Breast epithelium (tissue), 4 donors: ENCODE measurements around the gene CXorf38. TPM values are rescaled to one million over a fixed set of nuclear protein-coding genes. Genes with fewer than 3 reads are reported as not detected.

Experiments used
- DNase-seq, 2 donors: peaks; one replicate each; pipeline ENCODE4 v3.0.0-alpha.2; 2019; ENCODE audit warnings: low spot score in 2 of 2
- H3K27ac ChIP-seq, 2 donors: fragments of 200-600 bp; sonication (generic) in 1 of 2; one replicate each; pipeline ENCODE4 v1.5.1; 2016 to 2019; ENCODE audit warnings: mild to moderate bottlenecking in 1 of 2
- H3K27me3 ChIP-seq, 2 donors: fragments of 200-600 bp; sonication (generic) in 1 of 2; one replicate each; pipeline versions ENCODE4 v1.5.1 to v1.6.0; 2017 to 2019; ENCODE audit warnings: control low read depth in 1 of 2, mild to moderate bottlenecking in 1 of 2
- H3K36me3 ChIP-seq: fragments of 200-600 bp; one replicate; pipeline ENCODE4 v1.5.1; 2019
- H3K4me1 ChIP-seq, 2 donors: fragments of 200-600 bp; sonication (generic); one replicate each; pipeline ENCODE4 v1.5.1; 2016 to 2019; ENCODE audit warnings: control low read depth in 1 of 2
- H3K4me3 ChIP-seq, 3 donors: fragments of 200-600 bp; sonication (generic); 1 replicate in 2 of 3; 2 replicates in 1 of 3; pipeline ENCODE4 v1.5.1; 2016 to 2019; ENCODE audit warnings: mild to moderate bottlenecking in 3 of 3, moderate library complexity in 2 of 3
- H3K9me3 ChIP-seq, 2 donors: fragments of 200-600 bp; sonication (generic) in 1 of 2; one replicate each; pipeline ENCODE4 v1.5.1; 2016 to 2019; ENCODE audit warnings: control low read depth in 1 of 2
- POLR2A ChIP-seq: fragments of 450-650 bp; IDR thresholded peaks from one replicate; pipeline ENCODE4 v1.6.1; 2016; ENCODE audit warnings: antibody characterized with exemption, mild to moderate bottlenecking, moderate library complexity
- POLR2AphosphoS5 ChIP-seq, 3 donors: sonication (generic); formaldehyde crosslinking; IDR thresholded peaks; one replicate each; pipeline ENCODE4 v1.6.1; 2017; ENCODE audit warnings: antibody characterized with exemption in 3 of 3
- intact Hi-C: fragments of 100-400 bp; cut with DNase I; formaldehyde crosslinking; loops from one replicate; pipeline ENCODE4 v1.15.1; 2023; ENCODE audit warnings: low total_unique reads
- total RNA-seq, 3 donors: library from RNA; depleted of rRNA; stranded (reverse); fragments of >200 nt; gene quantifications; one replicate each; pipeline ENCODE4 v1.1.0, GENCODE V29; 2016
- TF ChIP-seq, protein P1 (sequence below), 3 donors: fragments of 450-650 bp; IDR thresholded peaks; one replicate each; pipeline ENCODE4 v1.5.1; 2016 to 2017; ENCODE audit warnings: antibody characterized with exemption in 3 of 3, mild to moderate bottlenecking in 3 of 3, moderate library complexity in 3 of 3

The CXorf38 gene
- total RNA-seq, 3 donors from 2014 or later = 16.7 to 23.9 (median 16.8) TPM

DNA sequence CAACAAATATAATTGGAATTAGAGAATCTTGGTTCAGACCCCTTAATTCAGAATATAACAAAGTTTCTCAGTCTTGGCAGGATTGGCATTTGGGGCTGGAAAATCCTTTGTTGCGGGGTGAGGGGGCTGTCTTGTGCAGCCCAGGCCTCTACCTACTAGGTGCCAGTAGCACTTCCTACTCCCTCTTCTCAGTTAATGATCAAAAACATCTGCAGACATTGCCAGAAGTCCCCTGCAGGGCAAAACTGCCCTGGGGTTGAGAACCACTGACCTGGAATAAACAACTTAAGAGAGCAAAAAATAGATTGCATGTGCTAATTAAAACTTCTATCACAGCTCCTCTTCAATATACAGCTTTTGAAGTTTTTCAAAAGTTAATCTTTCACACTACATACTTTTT lies 36.7 kb upstream of the CXorf38 start:
- no peaks in the 10 kb centered on the region for H3K9me3 ChIP-seq
- intact Hi-C loops = loop anchor here (2.0 kb wide), 1 partner anchor 19 kb away; no protein-coding TSS in a partner anchor
- H3K4me3 ChIP-seq = no peak overlapping the region
- H3K4me1 ChIP-seq = no peaks in the 10 kb centered on the region
- no peaks in the 10 kb centered on the region for H3K36me3 ChIP-seq
- H3K27me3 ChIP-seq = peaks cover 0 to 14% of the 10 kb centered on the region in 2 donors
- TF ChIP-seq, protein P1, sequence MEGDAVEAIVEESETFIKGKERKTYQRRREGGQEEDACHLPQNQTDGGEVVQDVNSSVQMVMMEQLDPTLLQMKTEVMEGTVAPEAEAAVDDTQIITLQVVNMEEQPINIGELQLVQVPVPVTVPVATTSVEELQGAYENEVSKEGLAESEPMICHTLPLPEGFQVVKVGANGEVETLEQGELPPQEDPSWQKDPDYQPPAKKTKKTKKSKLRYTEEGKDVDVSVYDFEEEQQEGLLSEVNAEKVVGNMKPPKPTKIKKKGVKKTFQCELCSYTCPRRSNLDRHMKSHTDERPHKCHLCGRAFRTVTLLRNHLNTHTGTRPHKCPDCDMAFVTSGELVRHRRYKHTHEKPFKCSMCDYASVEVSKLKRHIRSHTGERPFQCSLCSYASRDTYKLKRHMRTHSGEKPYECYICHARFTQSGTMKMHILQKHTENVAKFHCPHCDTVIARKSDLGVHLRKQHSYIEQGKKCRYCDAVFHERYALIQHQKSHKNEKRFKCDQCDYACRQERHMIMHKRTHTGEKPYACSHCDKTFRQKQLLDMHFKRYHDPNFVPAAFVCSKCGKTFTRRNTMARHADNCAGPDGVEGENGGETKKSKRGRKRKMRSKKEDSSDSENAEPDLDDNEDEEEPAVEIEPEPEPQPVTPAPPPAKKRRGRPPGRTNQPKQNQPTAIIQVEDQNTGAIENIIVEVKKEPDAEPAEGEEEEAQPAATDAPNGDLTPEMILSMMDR (IDR thresholded peaks at IDR 0.05) = no peak
- TF ChIP-seq POLR2AphosphoS5 (IDR thresholded peaks at IDR 0.05) = no peak
- no peak for TF ChIP-seq POLR2A
- no peak for DNase-seq
- no peak overlapping the region for H3K27ac ChIP-seq

- no peak overlapping the region for H3K4me3 ChIP-seq
- no peaks in the 10 kb centered on the region for H3K4me1 ChIP-seq
- no peaks in the 10 kb centered on the region for H3K36me3 ChIP-seq
- H3K27me3 ChIP-seq = peaks cover 0 to 13% of the 10 kb centered on the region in 2 donors
- no peak for DNase-seq
- H3K9me3 ChIP-seq = no peaks in the 10 kb centered on the region
- no peak overlapping the region for H3K27ac ChIP-seq
- intact Hi-C loops = no loop called here
- no peak for TF ChIP-seq POLR2AphosphoS5 (IDR thresholded peaks at IDR 0.05)
- TF ChIP-seq POLR2A = no peak
Observed at GRCh38 chrX:40683245-40683644, 35.9 kb upstream of the CXorf38 start.

GRCh38 chrX:40671126-40671525 lies 23.8 kb upstream of the CXorf38 start:
- DNase-seq = no peak
- Histone ChIP-seq H3K27ac (no peak overlapping the region), H3K36me3 (no peaks in the 10 kb centered on the region), H3K4me3 (no peak overlapping the region), H3K27me3 (peaks cover 0 to 42% of the 10 kb centered on the region in 2 donors), H3K4me1 (no peaks in the 10 kb centered on the region), H3K9me3 (no peaks in the 10 kb centered on the region)
- intact Hi-C loops = no loop called here
- TF ChIP-seq POLR2AphosphoS5 (IDR thresholded peaks at IDR 0.05) = no peak
- TF ChIP-seq POLR2A = no peak
- TF ChIP-seq, protein P1 (IDR thresholded peaks at IDR 0.05) = no peak

DNA sequence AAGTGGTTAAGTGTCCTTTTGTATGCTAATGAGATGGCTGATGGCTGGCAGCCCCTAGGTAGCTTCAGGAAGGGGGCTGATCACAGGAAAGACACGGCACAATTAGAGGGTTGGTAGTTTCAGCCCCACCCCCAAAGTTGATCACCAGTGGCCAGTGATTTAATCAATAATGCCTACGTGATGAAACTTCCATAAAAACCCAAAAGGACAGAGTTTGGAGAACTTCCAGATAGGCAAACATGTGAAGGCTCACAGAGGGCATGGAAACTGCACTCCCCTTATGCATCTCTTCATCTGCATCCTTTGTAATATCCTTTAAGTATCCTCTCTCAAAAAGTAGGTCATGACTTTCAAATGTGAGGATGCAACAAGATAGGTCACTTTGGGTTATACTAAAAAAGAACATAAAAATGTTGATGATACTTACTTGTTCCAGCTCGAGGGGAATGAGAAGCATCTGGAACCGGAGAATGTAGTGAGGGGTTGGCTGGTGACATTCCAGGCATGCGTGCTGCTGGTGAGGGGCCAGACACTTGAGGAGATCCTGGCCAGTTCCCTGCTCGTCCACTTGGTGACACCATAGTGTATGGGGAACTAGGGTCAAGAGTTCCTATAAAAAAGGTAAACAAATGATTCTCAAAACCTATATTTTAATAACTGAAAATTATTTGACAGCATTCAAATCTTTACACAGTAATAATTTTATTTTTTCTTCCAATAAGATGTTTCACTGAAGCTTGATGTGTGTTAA lies 16.7 kb upstream of the CXorf38 start:
- H3K36me3 ChIP-seq = no peaks in the 10 kb centered on the region

GRCh38 chrX:40663078-40663740 lies 15.8 kb upstream of the CXorf38 start:
- Histone ChIP-seq H3K27ac (no peak overlapping the region), H3K9me3 (no peaks in the 10 kb centered on the region), H3K36me3 (no peaks in the 10 kb centered on the region), H3K27me3 (peaks cover 0 to 27% of the 10 kb centered on the region in 2 donors), H3K4me3 (no peak overlapping the region), H3K4me1 (no peaks in the 10 kb centered on the region)
- intact Hi-C loops = no loop called here
- DNase-seq = no peak
- TF ChIP-seq POLR2A = no peak
- TF ChIP-seq POLR2AphosphoS5 (IDR thresholded peaks at IDR 0.05) = no peak
- TF ChIP-seq, protein P1 (IDR thresholded peaks at IDR 0.05) = no peak

More for the DNA sequence above, 16.7 kb upstream of the CXorf38 start:
- Histone ChIP-seq H3K27ac (no peak overlapping the region), H3K4me3 (no peak overlapping the region), H3K27me3 (peaks cover 0 to 30% of the 10 kb centered on the region in 2 donors), H3K4me1 (no peaks in the 10 kb centered on the region), H3K9me3 (no peaks in the 10 kb centered on the region)
- DNase-seq = no peak
- intact Hi-C loops = no loop called here
- TF ChIP-seq, protein P1 (IDR thresholded peaks at IDR 0.05) = no peak
- TF ChIP-seq POLR2AphosphoS5 (IDR thresholded peaks at IDR 0.05) = no peak
- TF ChIP-seq POLR2A = no peak
